Keratinocyte (primary cell): Measurements from ENCODE around the gene MS4A15. TPM values are rescaled to one million over a fixed set of nuclear protein-coding genes. Genes with fewer than 3 reads are reported as not detected.

ENCODE experiments used
- DNase-seq: peaks from one replicate; pipeline ENCODE4 v3.0.0-alpha.2; 2011; ENCODE audit warnings: low read depth, missing footprints, low spot score
- FAIRE-seq: peaks from 2 replicates; lab custom pipeline; 2011; peaks lifted over from hg19 to GRCh38; lab: Jason Lieb, UNC
- H2AFZ ChIP-seq: 2 replicates; pipeline ENCODE4 v1.6.0; 2012; ENCODE audit warnings: low read length, control low read depth, inconsistent platforms; ENCODE audit not compliant: control insufficient read depth
- H3K27ac ChIP-seq: 2 replicates; pipeline ENCODE4 v1.5.1; 2011; ENCODE audit warnings: low read length; ENCODE audit not compliant: control insufficient read depth, insufficient read depth
- H3K27me3 ChIP-seq: 3 replicates; pipeline ENCODE4 v1.6.0; 2011; ENCODE audit warnings: low read length; ENCODE audit not compliant: control insufficient read depth, insufficient read depth; ENCODE audit errors: extremely low read depth
- H3K36me3 ChIP-seq, 2 experiments: 2 replicates in 1 of 2; 3 replicates in 1 of 2; pipeline ENCODE4 v1.5.1; 2011; ENCODE audit warnings: low read length in 2 of 2, mild to moderate bottlenecking in 1 of 2; ENCODE audit not compliant: control insufficient read depth in 2 of 2, insufficient read depth in 2 of 2; ENCODE audit errors: extremely low read depth in 1 of 2
- H3K4me1 ChIP-seq: 3 replicates; pipeline ENCODE4 v1.5.1; 2011; ENCODE audit warnings: low read length; ENCODE audit not compliant: control insufficient read depth, insufficient read depth; ENCODE audit errors: extremely low read depth
- H3K4me2 ChIP-seq: 3 replicates; pipeline ENCODE4 v1.6.0; 2011; ENCODE audit warnings: low read depth, low read length; ENCODE audit not compliant: control insufficient read depth, insufficient read depth; ENCODE audit errors: extremely low read depth
- H3K4me3 ChIP-seq, 3 experiments: fragments of 200-600 bp in 1 of 3; sonication (generic) in 1 of 3; 2 replicates in 2 of 3; 3 replicates in 1 of 3; pipeline ENCODE4 v1.5.1; 2011 to 2016; ENCODE audit warnings: low read length in 3 of 3, mild to moderate bottlenecking in 3 of 3, control low read depth in 2 of 3, inconsistent platforms in 1 of 3, low read depth in 1 of 3, mixed read lengths in 1 of 3, mixed run types in 1 of 3, moderate library complexity in 1 of 3; ENCODE audit not compliant: control insufficient read depth in 2 of 3, insufficient read depth in 2 of 3; ENCODE audit errors: extremely low read depth in 1 of 3
- H3K79me2 ChIP-seq: 2 replicates; pipeline ENCODE4 v1.6.0; 2012; ENCODE audit warnings: low read length; ENCODE audit not compliant: control insufficient read depth, insufficient read depth
- H3K9ac ChIP-seq: 3 replicates; pipeline ENCODE4 v1.6.0; 2011; ENCODE audit warnings: low read length; ENCODE audit not compliant: control insufficient read depth, insufficient read depth; ENCODE audit errors: extremely low read depth
- H3K9me1 ChIP-seq: 3 replicates; pipeline ENCODE4 v1.6.0; 2011; ENCODE audit warnings: low read length; ENCODE audit not compliant: control insufficient read depth, insufficient read depth; ENCODE audit errors: extremely low read depth
- H3K9me3 ChIP-seq: 2 replicates; pipeline ENCODE4 v1.5.1; 2012; ENCODE audit warnings: low read depth, low read length; ENCODE audit not compliant: control insufficient read depth
- H4K20me1 ChIP-seq: 3 replicates; pipeline ENCODE4 v1.6.0; 2011; ENCODE audit warnings: low read length; ENCODE audit not compliant: control insufficient read depth, insufficient read depth; ENCODE audit errors: extremely low read depth
- EZH2 ChIP-seq: IDR thresholded peaks from one replicate; pipeline ENCODE4 v1.6.1; 2012; ENCODE audit warnings: inconsistent platforms, mild to moderate bottlenecking, low read length, moderate library complexity
- dilution Hi-C: fragments of 300-500 bp; cut with MboI; formaldehyde crosslinking; loops from one replicate; pipeline ENCODE4 v1.7.0; 2020; ENCODE audit warnings: low sequenced_read_pairs; ENCODE audit not compliant: extremely low pct_ligation_motif_present
- polyA plus RNA-seq, 5 experiments: library from polyadenylated mRNA; depleted of rRNA in 3 of 5; stranded (reverse) in 3 of 5; stranded (forward) in 1 of 5; unstranded in 1 of 5; fragments of >200 nt; gene quantifications; 1 replicate in 1 of 5; 2 replicates in 3 of 5; 3 replicates in 1 of 5; pipeline versions ENCODE4 v1.2.1 to v1.2.3, GENCODE V29; 2011 to 2012; ENCODE audit warnings: missing spikeins in 2 of 5, low read depth in 1 of 5, low replicate concordance in 1 of 5
- TF ChIP-seq, protein P1 (sequence below), 3 experiments: IDR thresholded peaks in 1 of 3; conservative IDR thresholded peaks in 1 of 3; optimal IDR thresholded peaks in 1 of 3; 2 replicates in 2 of 3; 3 replicates in 1 of 3; pipeline versions ENCODE3 to v1.5.1; 2011; ENCODE audit warnings: low read length in 3 of 3, mild to moderate bottlenecking in 3 of 3, moderate library complexity in 2 of 3, control low read depth in 1 of 3, inconsistent platforms in 1 of 3; ENCODE audit not compliant: insufficient read depth in 2 of 3; ENCODE audit errors: extremely low read depth in 1 of 3

MS4A15 gene
- polyA plus RNA-seq, 1 donor (not counting 4 experiments of a cell fraction or from before 2014, with no cell fraction given): 0.03 TPM

GRCh38 chr11:60785136-60785535 lies 28.5 kb downstream of the MS4A15 start, which contains the start of gene MS4A10:
Gene MS4A10, plus strand, starts transcription at chr11:60785333. Its CDS starts 5,003 bp downstream, at chr11:60790336.
- Histone ChIP-seq H3K4me3 (no peak within 1 kb of the TSS), H3K4me2 (no peak within 1 kb of the TSS), H4K20me1 (no peaks in the 10 kb centered on the region), H2AFZ (no peak within 1 kb of the TSS), H3K9me1 (no peaks in the 10 kb centered on the region), H3K79me2 (no peaks in the 10 kb centered on the region), H3K27ac (no peak within 1 kb of the TSS), H3K27me3 (peaks cover 7% of the 10 kb centered on the region), H3K9ac (no peak within 1 kb of the TSS), H3K9me3 (no peaks in the 10 kb centered on the region), H3K4me1 (no peaks in the 10 kb centered on the region), H3K36me3 (no peaks in the 10 kb centered on the region)
- DNase-seq (no peak), FAIRE-seq (no peak)
- TF ChIP-seq, protein P1, sequence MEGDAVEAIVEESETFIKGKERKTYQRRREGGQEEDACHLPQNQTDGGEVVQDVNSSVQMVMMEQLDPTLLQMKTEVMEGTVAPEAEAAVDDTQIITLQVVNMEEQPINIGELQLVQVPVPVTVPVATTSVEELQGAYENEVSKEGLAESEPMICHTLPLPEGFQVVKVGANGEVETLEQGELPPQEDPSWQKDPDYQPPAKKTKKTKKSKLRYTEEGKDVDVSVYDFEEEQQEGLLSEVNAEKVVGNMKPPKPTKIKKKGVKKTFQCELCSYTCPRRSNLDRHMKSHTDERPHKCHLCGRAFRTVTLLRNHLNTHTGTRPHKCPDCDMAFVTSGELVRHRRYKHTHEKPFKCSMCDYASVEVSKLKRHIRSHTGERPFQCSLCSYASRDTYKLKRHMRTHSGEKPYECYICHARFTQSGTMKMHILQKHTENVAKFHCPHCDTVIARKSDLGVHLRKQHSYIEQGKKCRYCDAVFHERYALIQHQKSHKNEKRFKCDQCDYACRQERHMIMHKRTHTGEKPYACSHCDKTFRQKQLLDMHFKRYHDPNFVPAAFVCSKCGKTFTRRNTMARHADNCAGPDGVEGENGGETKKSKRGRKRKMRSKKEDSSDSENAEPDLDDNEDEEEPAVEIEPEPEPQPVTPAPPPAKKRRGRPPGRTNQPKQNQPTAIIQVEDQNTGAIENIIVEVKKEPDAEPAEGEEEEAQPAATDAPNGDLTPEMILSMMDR (optimal IDR thresholded peaks at IDR 0.05 in 1 of 3, IDR thresholded peaks at IDR 0.05 in 1 of 3, conservative IDR thresholded peaks at IDR 0.05 in 1 of 3; ENCODE audit: extremely low read depth in 1 of 3, insufficient read depth in 2 of 3, low read length in 3 of 3): no peak
- TF ChIP-seq EZH2: no peak
- dilution Hi-C loops: no loop called here

DNA sequence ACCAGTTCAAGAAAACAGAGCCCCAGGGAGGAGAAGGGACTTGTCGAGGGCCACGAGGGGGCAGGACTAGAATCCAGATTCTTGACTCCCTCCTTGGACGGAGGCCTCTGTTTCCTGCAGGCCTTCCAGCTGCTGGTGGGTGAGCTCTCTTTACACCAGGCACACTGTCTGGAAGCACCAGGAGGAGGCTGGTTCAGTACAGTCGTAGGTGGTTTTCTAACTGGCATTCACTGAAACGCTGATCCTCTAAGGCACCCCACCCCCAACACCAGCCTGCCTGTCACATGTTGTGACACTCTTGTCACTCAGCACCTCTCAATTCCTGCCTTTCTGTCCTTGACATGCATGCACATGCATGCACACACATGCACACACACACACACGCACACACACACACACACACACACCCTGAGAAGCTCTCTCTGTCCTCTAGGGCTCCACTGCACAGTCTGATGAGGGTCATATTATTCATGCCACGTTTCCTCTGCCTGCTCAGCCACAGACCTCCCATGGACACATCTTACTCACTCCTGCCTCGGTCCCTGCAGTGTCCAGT lies 29.2 kb downstream of the MS4A15 start:
- dilution Hi-C loops: no loop called here
- Histone ChIP-seq H4K20me1 (no peaks in the 10 kb centered on the region), H3K9me1 (no peaks in the 10 kb centered on the region), H3K4me2 (no peak overlapping the region), H3K79me2 (no peaks in the 10 kb centered on the region), H3K9me3 (no peaks in the 10 kb centered on the region), H3K4me3 (no peak overlapping the region), H2AFZ (no peak overlapping the region), H3K4me1 (no peaks in the 10 kb centered on the region), H3K27me3 (peaks cover 7% of the 10 kb centered on the region), H3K9ac (no peak overlapping the region), H3K36me3 (no peaks in the 10 kb centered on the region), H3K27ac (no peak overlapping the region)
- no peak for FAIRE-seq
- no peak for DNase-seq
- no peak for TF ChIP-seq EZH2
- TF ChIP-seq, protein P1 (optimal IDR thresholded peaks at IDR 0.05 in 1 of 3, IDR thresholded peaks at IDR 0.05 in 1 of 3, conservative IDR thresholded peaks at IDR 0.05 in 1 of 3; ENCODE audit: extremely low read depth in 1 of 3, insufficient read depth in 2 of 3, low read length in 3 of 3): no peak
